Measurements from ENCODE around the gene PALLD.

DNA sequence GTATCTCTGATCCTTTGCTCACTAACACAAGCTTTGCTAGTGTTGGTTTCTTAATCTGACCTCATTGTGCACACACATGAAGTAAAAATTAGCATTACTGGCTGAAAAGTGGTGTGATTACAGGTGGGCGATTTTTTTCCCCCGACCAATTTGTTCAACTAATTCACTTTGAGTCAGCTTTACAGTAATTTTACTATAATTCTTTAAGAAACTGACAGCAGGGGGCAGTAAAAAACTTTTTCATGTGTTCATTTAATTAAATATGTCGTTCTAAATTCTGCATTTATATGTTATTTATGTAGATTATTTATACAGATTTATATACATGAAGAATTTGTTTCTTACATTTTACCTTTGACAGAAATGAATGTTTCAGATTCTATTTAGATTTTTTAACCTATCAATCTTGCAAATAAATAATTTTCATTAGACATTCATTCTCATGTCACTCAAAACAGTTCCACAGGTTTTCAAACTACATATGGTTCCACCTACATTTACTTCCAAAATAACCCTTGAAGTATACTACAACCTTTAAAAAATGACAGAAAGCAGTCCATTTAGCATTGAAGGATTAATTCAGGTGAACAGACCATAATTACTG lies 17.5 kb downstream of the PALLD start:
- TF ChIP-seq POLR2A (IDR thresholded peaks at IDR 0.05): no peak
- TF ChIP-seq CTCF (IDR thresholded peaks at IDR 0.05): peak in 1 of 3 experiments; percentile 32

Measured in testis (tissue), 2 donors.